Ectodermal cell (in vitro differentiated cells): ENCODE data around the gene S1PR4.
"Not testable (repeated sequence)": the region's sequence is repeated elsewhere in the genome, so short reads cannot be mapped to it uniquely, and the experiment has no call there.

ENCODE experiments used
- H3K27ac ChIP-seq: 2 replicates; pipeline ENCODE4 v1.7.0; 2013; ENCODE audit warnings: mild to moderate bottlenecking, low read depth, low read length; ENCODE audit not compliant: insufficient read depth, poor library complexity, severe bottlenecking
- H3K27me3 ChIP-seq: 2 replicates; pipeline ENCODE4 v1.7.0; 2013; ENCODE audit warnings: mild to moderate bottlenecking, low read length; ENCODE audit not compliant: insufficient read depth, control insufficient read depth, poor library complexity, severe bottlenecking
- H3K36me3 ChIP-seq: one replicate; pipeline ENCODE4 v1.7.0; 2013; ENCODE audit warnings: low read length; ENCODE audit not compliant: control insufficient read depth, insufficient read depth
- H3K4me1 ChIP-seq: one replicate; pipeline ENCODE4 v1.7.0; 2013; ENCODE audit warnings: low read length; ENCODE audit not compliant: control insufficient read depth, insufficient read depth
- H3K4me3 ChIP-seq: 2 replicates; pipeline ENCODE4 v1.7.0; 2013; ENCODE audit warnings: low read depth, low read length, control low read depth; ENCODE audit not compliant: insufficient read depth
- H3K9me3 ChIP-seq: 2 replicates; pipeline ENCODE4 v1.7.0; 2013; ENCODE audit warnings: mild to moderate bottlenecking, low read length, moderate library complexity; ENCODE audit not compliant: control insufficient read depth
- WGBS, 2 experiments: methylation state at CpG; one replicate each; pipeline ENCODE4 v1.1.7; 2013; ENCODE audit warnings: missing lambda C conversion rate in 2 of 2; 5-methylcytosine and 5-hydroxymethylcytosine counted together

The S1PR4 gene

GRCh38 chr19:3188627-3189596, 10.3 kb downstream of the S1PR4 start:
- Histone ChIP-seq H3K27ac (no peak overlapping the region), H3K4me3 (no peak overlapping the region), H3K9me3 (no peaks in the 10 kb centered on the region), H3K36me3 (peaks cover 4% of the 10 kb centered on the region), H3K4me1 (peaks cover 12% of the 10 kb centered on the region), H3K27me3 (no peaks in the 10 kb centered on the region)
- 94 to 95% methylated on average over 35 of the region's 35 CpGs for WGBS, 2 experiments

- Histone ChIP-seq H3K27me3 (no peaks in the 10 kb centered on the region), H3K36me3 (peaks cover 4% of the 10 kb centered on the region), H3K9me3 (no peaks in the 10 kb centered on the region), H3K4me3 (no peak overlapping the region), H3K4me1 (peaks cover 12% of the 10 kb centered on the region), H3K27ac (no peak overlapping the region)
- 89 to 91% methylated on average over 28 of the region's 28 CpGs for WGBS, 2 experiments
Measured at GRCh38 chr19:3189702-3190469, 11.3 kb downstream of the S1PR4 start.

- H3K9me3 ChIP-seq, result no peaks in the 10 kb centered on the region
- H3K27ac ChIP-seq, result no peak overlapping the region
- no peak overlapping the region for H3K4me3 ChIP-seq
- no peaks in the 10 kb centered on the region for H3K27me3 ChIP-seq
- peaks cover 4% of the 10 kb centered on the region for H3K36me3 ChIP-seq
- 94 to 96% methylated on average over 18 of the region's 18 CpGs for WGBS, 2 experiments
- peaks cover 12% of the 10 kb centered on the region for H3K4me1 ChIP-seq
Measured at GRCh38 chr19:3190470-3190770, 11.9 kb downstream of the S1PR4 start.

GRCh38 chr19:3190921-3191805, 12.6 kb downstream of the S1PR4 start:
- H3K4me3 ChIP-seq, result no peak overlapping the region
- no peak overlapping the region for H3K27ac ChIP-seq
- peaks cover 12% of the 10 kb centered on the region for H3K4me1 ChIP-seq
- WGBS, 2 experiments, result 91 to 92% methylated on average over 46 of the region's 46 CpGs
- H3K27me3 ChIP-seq, result no peaks in the 10 kb centered on the region
- no peaks in the 10 kb centered on the region for H3K9me3 ChIP-seq
- peaks cover 4% of the 10 kb centered on the region for H3K36me3 ChIP-seq

GRCh38 chr19:3191806-3192104, 13.2 kb downstream of the S1PR4 start:
- not testable (repeated sequence) for H3K4me3 ChIP-seq, H3K27ac ChIP-seq, H3K4me1 ChIP-seq, H3K36me3 ChIP-seq, H3K27me3 ChIP-seq, H3K9me3 ChIP-seq
- 94% methylated on average over 12 of the region's 12 CpGs for WGBS, 2 experiments

- H3K36me3 ChIP-seq, result peaks cover 4% of the 10 kb centered on the region
- 95 to 96% methylated on average over 32 of the region's 32 CpGs for whole genome bisulfite sequencing, 2 experiments
- H3K27me3 ChIP-seq, result no peaks in the 10 kb centered on the region
- no peak overlapping the region for H3K27ac ChIP-seq
- H3K4me3 ChIP-seq, result no peak overlapping the region
- H3K4me1 ChIP-seq, result peaks cover 3% of the 10 kb centered on the region
- no peaks in the 10 kb centered on the region for H3K9me3 ChIP-seq
Measured at GRCh38 chr19:3192228-3192635, 13.7 kb downstream of the S1PR4 start.

GRCh38 chr19:3192684-3193083, 14.1 kb downstream of the S1PR4 start:
- H3K9me3 ChIP-seq, result no peaks in the 10 kb centered on the region
- WGBS, 2 experiments, result 96 to 98% methylated on average over 14 of the region's 14 CpGs
- no peak overlapping the region for H3K4me3 ChIP-seq
- no peak overlapping the region for H3K27ac ChIP-seq
- no peaks in the 10 kb centered on the region for H3K27me3 ChIP-seq
- no peaks in the 10 kb centered on the region for H3K4me1 ChIP-seq
- H3K36me3 ChIP-seq, result peaks cover 4% of the 10 kb centered on the region

GRCh38 chr19:3193256-3194105, 14.9 kb downstream of the S1PR4 start:
- no peaks in the 10 kb centered on the region for H3K4me1 ChIP-seq
- no peaks in the 10 kb centered on the region for H3K9me3 ChIP-seq
- no peak overlapping the region for H3K27ac ChIP-seq
- H3K27me3 ChIP-seq, result no peaks in the 10 kb centered on the region
- H3K36me3 ChIP-seq, result peaks cover 4% of the 10 kb centered on the region
- no peak overlapping the region for H3K4me3 ChIP-seq
- WGBS, 2 experiments, result 95 to 97% methylated on average over 40 of the region's 40 CpGs
